HG03039 (cell line): ENCODE data around the gene TPRN.

ENCODE experiments used
- ATAC-seq: cut with Tn5 transposase; IDR thresholded peaks from one replicate; pipeline ENCODE4 v1.9.1; 2021; ENCODE audit warnings: mild to moderate bottlenecking, moderate library complexity; ENCODE audit not compliant: unreplicated experiment

Gene TPRN

GRCh38 chr9:137147091-137147792, 53.3 kb downstream of the TPRN start:
- ATAC-seq: no peak

GRCh38 chr9:137146527-137146918, 54.0 kb downstream of the TPRN start:
- no peak for ATAC-seq

- ATAC-seq: no peak
Measured at GRCh38 chr9:137145731-137146526, 54.6 kb downstream of the TPRN start.

GRCh38 chr9:137143459-137143858, 57.1 kb downstream of the TPRN start:
- ATAC-seq: no peak

GRCh38 chr9:137141976-137142936, 58.3 kb downstream of the TPRN start:
- no peak for ATAC-seq
